ENCODE data around the gene SLK.

The SLK gene

DNA sequence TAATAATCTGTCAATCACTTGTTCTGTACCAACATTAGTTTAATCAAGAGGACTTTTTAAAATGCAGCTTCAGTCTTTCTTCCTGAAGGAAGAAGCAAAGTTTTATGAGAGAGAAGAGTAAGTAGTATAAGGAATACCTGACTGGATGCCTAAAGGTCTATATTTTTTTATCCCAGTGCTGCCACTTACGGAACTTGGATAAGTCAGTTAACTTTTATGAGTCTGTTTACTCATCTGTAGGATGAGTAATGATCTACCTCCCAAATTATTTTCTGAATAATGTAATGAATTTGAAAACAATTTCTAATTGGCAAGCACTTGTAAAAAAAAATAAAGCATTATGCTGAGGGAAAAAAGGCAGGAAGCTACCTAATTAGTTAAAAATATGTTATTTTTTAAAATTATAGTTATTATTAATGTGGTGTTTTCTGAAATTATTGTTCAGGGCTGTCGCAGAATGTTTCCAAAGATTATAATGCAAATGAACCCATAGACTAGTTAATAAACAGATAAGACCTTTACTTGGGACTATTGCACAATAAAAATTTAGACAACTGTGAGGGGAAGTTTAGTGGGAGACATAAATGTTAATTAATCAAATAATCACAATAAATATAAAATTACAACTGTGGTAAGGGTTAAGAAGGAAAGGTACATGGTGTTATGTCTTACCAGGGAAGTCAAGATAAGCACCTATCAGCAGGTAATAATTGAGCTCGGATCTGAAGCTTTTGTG, 24.6 kb downstream of the SLK start:
- DNase-seq, result no peak

GRCh38 chr10:103995134-103995533, 28.2 kb downstream of the SLK start:
- no peak for DNase-seq

DNA sequence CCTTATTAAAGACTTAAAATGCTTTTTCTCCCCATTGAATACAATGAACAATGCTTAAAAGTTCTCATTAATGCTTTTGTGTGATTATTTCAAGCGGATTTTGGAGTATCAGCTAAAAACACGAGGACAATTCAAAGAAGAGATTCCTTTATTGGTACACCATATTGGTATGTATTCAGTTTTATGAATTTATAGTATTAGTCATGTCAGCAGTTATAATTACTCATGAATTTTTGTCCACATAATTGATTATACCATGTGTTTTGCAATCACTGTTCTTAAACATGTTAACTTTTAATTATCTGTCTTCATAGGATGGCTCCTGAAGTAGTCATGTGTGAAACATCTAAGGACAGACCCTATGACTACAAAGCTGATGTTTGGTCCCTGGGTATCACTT, 31.9 kb downstream of the SLK start:
- no peak for DNase-seq

DNA sequence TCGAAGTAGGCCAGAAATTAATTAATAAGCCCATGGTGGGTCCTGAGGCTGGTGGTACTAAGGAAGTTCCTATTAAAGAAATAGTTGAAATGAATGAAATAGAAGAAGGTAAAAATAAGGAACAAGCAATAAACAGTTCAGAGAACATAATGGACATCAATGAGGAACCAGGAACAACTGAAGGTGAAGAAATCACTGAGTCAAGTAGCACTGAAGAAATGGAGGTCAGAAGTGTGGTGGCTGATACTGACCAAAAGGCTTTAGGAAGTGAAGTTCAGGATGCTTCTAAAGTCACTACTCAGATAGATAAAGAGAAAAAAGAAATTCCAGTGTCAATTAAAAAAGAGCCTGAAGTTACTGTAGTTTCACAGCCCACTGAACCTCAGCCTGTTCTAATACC, 36.0 kb downstream of the SLK start:
- peak; percentile 52 to 73 for DNase-seq

DNA sequence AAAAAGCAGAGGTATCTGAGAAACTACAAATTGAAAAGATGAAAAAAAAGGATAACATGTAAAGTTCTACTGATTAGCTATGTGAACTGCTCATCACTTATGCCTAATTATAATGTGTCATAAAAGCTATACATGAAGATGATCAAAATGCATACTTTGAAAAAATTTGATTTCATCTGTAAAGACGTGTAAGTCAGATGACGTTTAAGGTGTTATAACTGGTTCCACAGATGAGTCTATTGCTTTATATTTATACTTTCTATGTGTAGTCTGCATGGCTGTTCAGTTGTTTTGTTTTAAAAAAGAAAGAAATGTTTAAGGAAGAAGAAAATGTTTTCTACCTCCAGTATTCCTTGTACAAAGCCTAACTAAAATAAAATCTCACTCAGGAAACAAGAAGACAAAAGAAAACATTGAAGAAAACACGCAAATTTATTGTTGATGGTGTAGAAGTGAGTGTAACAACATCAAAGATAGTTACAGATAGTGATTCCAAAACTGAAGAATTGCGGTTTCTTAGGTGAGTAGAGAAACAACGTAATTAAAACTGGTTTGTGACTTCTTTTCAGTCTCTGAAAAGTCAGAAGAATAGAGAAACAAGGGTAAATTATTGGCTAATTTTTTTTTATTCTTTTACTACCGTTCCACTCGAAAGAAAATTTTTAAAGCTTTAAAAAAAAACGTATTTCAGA, 38.4 kb downstream of the SLK start:
- no peak for DNase-seq

- no peak for DNase-seq
Measured at GRCh38 chr10:104011904-104012303, 45.0 kb downstream of the SLK start.

DNA sequence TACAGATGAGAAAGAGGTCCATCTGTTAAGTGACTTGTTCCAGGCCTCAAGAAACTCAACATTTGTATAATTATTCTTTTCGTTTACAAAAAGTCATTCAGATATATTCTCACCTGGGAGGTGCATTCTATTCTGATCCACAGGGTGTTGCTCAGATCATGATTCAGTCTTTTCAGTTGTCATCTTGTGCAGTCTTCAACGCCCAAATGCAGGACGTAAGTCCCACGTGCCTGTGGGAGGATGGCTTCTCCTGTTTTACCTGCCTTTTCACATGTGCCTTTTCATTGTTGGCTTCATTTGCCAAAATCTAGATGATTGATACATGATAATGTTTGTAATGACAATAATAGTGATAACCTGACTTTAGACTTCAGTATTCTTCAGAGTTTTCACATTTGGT, 46.5 kb downstream of the SLK start:
- DNase-seq, result no peak

DNA sequence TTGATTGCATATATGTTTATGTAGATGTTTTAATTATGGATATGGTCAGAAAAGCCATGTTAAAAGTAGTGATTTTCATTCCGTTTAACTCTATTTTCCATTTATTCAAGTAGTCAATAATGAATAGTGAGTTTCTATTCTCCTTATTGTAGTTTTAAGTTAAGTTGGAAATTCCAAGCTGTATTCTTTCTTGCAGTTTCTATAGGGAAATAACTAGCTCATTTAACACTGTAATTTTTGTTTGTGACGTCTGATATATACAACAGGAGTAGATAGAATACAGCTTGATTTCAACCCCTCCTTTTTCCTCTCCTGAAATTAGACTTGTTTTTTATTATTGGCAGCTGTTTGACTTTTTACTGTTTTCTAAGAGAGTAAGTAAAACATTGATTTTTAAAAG, 47.2 kb downstream of the SLK start:
- DNase-seq, result no peak

DNA sequence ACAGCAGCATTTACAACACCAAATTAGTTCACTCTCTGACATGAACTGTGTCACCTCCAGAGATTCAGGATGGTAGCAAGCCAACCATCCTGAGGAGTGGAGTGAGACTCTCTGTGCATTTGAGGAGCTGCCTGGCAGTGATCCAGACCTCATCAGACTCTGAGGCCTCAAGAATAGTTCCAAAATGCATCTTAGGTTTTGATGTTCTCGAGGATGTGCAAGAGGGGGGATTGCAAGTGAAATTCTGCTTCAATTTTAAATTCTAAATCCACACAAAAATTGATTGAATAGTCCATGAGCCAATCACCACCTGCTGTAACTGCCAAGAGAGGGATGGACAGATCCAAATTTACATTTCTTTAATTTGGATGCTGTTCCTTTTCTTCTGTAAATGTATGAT, 49.7 kb downstream of the SLK start:
- DNase-seq, result no peak

- DNase-seq, result no peak
Measured at GRCh38 chr10:104018471-104018870, 51.5 kb downstream of the SLK start.

- DNase-seq, result no peak
Measured at GRCh38 chr10:104020020-104020419, 53.1 kb downstream of the SLK start.

DNA sequence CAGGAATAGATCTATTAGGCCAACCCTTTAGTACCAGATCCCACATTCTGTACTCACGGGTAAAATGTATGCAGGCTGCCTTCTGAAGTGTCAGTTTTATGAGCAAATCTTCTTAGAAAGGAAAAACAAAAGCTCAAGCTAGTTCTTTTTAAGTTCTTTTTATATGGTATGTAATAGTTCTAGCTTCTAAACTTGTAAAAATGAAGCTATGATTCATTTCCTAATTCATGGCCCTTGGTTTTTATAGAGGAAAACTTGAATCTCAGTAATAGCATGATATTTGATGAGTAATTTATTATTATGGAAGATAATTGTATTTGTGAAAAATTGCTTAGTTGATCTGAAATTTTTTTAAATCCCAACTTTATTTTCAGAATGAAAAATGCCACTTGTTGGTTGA, 54.3 kb downstream of the SLK start:
- no peak for DNase-seq

DNA sequence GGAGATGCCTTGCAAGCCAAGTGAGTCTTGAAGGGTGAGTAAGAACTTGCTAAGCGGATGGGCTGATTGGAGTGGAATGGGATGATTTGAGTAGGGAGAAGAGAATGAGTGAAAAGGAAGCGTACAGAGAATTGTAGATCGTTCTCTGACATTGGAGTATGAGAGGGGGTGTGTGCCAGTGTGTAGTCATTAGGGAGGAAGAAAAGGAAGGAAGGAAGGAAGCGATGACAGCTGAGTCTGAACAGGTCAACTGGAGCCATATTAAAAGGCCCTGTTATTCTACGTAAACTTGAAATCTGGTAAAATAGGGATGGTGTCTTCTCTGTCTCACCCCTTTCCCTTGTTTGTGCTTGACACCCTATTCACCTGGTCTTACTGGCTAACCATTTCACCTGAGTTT, 55.1 kb downstream of the SLK start:
- no peak for DNase-seq

- DNase-seq, result no peak
Measured at GRCh38 chr10:104025524-104025923, 58.6 kb downstream of the SLK start.

GRCh38 chr10:104026762-104027161, 59.8 kb downstream of the SLK start:
- no peak for DNase-seq

DNA sequence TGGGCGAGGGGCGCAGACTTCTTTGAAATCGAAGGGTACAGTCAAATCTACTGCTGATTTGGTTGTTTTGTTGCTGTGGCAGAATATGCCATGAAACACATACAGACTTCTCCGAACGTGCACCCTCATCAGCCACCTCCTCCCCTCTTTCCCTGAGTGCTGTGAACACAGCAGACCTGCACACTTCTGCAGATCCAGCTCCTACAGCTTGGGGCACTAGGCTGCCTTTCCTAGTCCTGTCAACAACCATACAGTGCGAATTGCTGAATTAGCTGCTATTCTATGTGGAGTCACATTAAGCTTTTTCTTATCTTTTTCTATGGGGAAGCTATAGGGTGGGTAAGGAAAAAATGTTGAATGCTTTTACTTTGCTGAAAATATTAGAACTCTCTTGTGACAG, 61.2 kb downstream of the SLK start:
- DNase-seq, result no peak

- no peak for DNase-seq
Measured at GRCh38 chr10:104028823-104029520, 62.0 kb downstream of the SLK start.

- DNase-seq, result no peak
Measured at GRCh38 chr10:104029521-104029860, 62.6 kb downstream of the SLK start.

DNA sequence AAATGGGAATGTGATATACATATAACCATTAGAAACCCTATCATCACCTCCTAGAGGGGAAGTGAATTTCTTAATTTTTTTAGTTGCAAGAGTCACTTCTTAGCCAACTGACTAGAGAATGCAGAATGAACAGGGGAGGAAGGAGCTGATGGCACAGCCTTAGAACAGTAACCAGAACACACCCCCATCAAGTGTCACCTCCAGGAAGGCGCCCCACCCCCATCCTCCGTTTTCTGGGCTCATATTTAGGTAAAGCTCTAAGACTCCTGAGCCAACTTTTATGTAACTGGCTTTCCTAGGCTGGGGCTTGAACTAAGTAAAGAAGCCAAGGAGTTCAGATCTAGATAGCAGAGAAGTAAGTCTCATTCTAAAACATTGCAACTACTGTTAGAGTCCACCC, 64.7 kb downstream of the SLK start:
- peak in 1 of 2 donors; percentile 22 for DNase-seq

DNA sequence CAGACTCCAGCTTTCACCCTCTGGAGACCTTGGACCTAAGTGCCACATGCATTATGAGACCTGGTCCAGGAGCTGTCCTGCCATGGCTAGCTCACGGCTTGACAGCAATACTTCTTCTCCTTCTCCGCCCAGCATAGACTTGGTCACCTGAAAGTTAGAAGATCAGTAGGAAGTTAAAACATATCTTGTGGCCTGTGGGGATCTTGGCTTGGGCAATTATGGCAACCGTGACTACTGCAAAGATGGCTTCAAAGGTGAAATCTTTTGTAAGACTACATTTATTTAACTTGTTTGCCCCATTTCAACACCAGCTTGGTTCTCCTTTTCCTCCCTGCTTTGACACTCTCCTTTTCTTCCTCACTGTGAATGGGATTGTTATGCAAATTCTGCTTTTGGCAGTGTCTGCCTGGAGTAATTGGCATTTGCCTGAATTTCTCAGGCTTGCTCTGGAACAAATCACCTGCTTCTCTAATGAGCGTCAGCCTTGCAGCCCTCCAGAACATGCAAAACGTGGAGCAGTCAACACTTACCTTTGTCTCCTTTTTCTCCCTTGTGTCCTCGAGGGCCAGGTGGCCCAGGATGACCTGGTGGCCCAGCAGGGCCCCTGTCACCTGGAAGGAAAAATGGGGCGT, 65.3 kb downstream of the SLK start:
- DNase-seq, result peak in 1 of 2 donors; percentile 6

GRCh38 chr10:104033401-104033930, 66.5 kb downstream of the SLK start:
- DNase-seq, result no peak

GRCh38 chr10:104033966-104034365, 67.0 kb downstream of the SLK start:
- no peak for DNase-seq

All from inflammatory macrophage (primary cell).